ENCODE data around the gene PLA2G4D.

GRCh38 chr15:42079401-42079908 lies 14.9 kb downstream of the PLA2G4D start:
- TF ChIP-seq CTCF (IDR thresholded peaks at IDR 0.05): no peak
- TF ChIP-seq, protein P1, sequence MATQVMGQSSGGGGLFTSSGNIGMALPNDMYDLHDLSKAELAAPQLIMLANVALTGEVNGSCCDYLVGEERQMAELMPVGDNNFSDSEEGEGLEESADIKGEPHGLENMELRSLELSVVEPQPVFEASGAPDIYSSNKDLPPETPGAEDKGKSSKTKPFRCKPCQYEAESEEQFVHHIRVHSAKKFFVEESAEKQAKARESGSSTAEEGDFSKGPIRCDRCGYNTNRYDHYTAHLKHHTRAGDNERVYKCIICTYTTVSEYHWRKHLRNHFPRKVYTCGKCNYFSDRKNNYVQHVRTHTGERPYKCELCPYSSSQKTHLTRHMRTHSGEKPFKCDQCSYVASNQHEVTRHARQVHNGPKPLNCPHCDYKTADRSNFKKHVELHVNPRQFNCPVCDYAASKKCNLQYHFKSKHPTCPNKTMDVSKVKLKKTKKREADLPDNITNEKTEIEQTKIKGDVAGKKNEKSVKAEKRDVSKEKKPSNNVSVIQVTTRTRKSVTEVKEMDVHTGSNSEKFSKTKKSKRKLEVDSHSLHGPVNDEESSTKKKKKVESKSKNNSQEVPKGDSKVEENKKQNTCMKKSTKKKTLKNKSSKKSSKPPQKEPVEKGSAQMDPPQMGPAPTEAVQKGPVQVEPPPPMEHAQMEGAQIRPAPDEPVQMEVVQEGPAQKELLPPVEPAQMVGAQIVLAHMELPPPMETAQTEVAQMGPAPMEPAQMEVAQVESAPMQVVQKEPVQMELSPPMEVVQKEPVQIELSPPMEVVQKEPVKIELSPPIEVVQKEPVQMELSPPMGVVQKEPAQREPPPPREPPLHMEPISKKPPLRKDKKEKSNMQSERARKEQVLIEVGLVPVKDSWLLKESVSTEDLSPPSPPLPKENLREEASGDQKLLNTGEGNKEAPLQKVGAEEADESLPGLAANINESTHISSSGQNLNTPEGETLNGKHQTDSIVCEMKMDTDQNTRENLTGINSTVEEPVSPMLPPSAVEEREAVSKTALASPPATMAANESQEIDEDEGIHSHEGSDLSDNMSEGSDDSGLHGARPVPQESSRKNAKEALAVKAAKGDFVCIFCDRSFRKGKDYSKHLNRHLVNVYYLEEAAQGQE (IDR thresholded peaks at IDR 0.05; ENCODE audit: insufficient read depth in 1 of 2, low read depth in 2 of 2, low read length in 1 of 2): no peak
- no peak for TF ChIP-seq POLR2AphosphoS5 (IDR thresholded peaks at IDR 0.05; ENCODE audit: low read depth, low read length)
- TF ChIP-seq SIN3A (IDR thresholded peaks at IDR 0.05; ENCODE audit: borderline replicate concordance, insufficient read depth, low read depth, low read length): no peak
